HG03442 (cell line): ENCODE data around the gene NSMF.
"Not testable (repeated sequence)": the region's sequence is repeated elsewhere in the genome, so short reads cannot be mapped to it uniquely, and the experiment has no call there.

Experiments used
- ATAC-seq: cut with Tn5 transposase; IDR thresholded peaks from one replicate; pipeline ENCODE4 v1.9.1; 2021; ENCODE audit warnings: mild to moderate bottlenecking, moderate library complexity; ENCODE audit not compliant: unreplicated experiment

Gene NSMF

DNA sequence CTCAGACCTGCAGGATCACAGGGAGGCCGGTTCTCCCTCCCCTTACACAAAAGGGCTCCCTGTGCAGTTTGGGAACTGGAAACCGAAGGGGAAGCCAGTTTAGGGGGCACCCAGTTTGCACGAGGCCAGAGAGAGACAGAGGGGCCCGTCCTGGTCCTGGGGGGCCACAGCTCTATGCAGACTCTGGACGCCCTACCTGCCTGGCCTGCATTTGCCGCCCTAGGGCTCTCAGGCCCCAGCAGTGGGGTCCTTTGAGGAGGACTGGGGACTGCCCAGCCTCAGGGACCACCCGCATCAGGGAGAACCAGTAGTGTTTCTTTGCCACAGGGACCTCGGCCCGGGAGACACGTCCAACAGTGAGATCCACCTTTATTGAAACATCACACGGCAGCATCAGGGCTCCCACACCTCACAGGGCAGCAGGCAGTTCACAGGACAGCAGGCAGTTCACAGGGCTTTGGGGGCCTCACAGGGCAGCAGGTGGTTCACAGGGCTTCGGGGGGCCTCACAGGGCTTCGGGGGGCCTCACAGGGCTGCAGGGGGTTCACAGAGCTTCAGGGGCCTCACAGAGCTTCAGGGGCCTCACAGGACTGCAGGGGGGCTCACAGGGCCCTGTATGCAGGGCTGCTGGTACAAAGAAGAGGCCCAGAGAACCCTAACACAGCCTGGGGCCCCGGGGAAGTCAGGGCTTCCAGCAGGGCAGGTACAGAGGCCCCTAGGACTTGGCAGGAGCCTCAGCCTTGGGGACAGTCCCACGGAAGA lies 648 bp upstream of the NSMF start:
- no peak for ATAC-seq

DNA sequence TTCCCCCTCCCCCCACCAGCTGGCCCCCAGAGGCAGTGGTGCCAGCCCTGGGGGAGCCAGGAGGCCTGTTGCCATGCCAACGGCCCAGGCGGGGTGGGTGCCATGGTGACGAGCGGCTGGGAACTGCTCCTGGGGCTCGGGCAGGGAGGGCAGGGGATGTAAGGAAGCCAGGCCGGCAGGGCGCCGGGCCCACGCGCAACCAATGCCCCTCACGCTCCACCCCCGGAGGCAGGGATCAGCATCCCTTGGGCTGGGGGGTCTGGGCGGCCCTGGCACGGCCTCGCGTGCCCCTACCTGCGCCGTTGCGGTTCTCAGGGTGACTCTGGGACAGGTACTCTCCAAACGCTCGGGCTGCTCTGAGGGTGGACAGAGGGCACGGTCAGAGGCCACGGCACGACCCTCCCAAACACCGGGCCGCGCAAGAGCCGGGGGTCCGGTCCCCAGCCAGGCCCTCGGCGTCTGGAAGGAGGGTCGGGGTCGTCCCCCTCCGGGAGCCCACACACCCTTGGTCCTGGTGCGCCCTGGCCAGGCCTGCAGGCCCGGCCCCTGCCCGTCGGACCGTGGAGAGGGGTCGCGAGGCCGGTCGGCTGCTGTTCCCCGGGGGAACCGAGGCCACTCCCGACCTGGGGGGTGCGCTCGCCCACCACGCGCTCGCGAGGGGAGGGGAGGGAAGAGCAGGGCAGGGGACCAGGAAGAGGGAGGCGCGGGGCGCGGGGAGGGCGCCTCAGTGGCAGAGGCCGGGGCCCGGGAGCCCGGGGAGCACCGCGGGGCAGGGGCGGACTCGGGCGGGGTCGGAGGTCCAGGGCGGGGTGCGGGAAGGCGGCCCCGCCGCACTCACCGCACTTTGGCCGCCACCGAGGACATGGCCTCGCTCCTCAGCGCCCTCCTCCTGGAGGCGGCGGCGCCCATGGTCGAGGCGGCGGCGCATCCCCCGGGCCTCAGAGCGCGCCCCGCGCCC lies 661 bp downstream of the NSMF start:
- ATAC-seq = peak; percentile 2

- no peak for ATAC-seq
These were observed 1.5 kb downstream of the NSMF start for GRCh38 chr9:137457406-137458193.

GRCh38 chr9:137456864-137457405 lies 2.2 kb downstream of the NSMF start:
- ATAC-seq = no peak

DNA sequence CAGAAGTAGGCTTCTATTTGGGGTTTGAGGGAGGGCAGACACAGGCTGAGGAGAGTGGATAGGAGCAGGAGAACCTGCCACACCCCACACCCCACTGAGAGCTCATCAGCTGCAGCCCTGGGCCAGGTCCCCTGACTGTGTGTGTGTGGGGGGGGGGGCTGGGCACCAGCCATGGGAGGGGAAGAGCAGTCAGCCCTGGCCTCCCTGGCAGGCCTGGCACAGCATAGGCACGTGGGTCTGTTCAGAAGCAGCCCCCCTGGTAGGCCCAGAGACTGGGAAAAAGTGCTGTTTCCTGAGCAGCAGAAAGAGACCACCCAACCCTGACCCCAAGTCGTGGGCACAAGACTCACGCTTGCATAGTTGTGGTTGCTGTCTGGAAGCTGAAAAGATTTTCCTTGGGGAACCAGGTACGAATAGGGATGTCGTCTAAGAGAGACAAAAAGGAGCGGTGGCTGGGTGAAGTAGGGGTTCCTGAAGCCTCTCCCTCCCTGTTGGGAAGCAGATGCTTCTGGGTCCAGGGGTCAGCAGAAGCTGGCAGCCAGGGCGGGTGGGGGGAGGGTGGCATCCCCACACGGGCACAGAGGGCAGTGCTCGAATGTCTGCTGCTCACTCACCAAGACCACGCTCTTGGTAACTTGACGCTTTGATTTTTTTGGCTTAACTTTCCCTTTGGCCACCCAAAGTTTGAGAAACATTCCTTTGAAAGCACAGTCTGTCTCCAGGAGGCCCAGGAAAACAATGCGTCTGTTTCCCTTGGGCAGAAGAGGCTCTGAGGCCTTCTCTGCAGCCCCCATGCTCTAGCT lies 2.9 kb downstream of the NSMF start:
- ATAC-seq = no peak

DNA sequence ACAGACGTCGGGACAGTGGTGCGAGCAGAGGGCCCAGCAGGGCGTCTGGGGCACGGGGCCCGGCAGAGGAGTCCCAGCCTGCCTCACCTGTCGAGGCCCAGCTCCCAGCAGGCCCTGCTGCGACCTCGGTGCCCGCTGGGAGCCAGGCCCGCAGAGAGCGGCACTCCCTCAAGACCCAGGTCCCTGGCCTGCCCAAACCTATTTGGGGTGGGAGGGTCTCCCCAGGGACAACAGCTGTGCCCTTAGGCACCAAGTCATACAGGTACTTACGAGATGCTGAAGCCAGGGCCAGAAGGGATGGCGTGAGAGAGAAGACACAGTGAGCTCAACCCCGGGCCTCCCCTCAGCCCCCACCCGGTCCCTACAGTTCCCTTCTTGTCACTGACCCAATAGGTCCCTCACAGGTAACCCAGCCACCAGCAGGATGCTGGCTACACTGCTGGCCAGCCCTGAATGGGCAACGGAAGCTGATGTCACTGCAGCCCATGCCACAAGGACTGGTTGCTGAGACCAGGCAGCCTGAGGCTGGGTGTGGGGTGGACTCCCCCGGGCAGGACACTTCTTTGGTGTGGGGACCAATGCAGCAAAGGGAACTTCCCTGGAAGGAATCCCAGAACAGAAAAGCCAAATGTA lies 3.7 kb downstream of the NSMF start:
- no peak for ATAC-seq

DNA sequence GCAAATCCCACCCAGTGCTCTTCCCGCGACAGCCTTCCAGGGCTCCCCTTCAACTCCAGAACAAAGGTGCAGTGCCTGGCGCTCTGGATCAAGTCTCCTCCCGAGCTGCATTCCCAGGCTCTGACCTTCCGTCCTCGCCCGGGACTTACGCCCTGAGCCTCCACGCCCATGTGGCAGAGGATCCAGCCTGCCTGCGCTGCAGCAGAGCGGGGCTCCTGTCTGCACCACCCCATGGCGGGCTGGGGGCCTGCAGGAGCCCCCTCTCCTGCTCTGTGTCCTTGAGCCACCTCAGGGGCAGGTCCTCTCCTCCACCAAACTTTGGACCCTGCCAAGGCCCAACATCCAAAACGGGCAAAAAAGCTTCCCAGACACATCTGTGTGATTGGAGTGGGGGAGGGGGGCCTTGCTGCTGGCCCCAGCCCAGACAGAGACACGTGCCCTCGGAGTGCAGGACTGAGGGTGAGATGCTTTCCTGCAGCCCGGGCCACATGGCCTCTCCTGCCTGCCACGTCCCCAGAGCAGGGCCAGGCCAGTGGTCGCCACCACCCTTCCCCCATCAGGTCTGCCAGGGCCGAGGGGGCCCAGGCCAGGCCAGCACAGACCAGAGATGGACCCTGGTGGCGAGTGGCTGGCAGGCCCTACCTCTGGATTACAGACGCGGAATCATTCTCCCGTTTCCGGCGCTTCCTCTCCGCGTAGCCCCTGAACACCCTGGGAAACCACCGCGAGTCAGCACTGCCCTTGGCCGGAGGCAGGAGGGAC lies 4.4 kb downstream of the NSMF start:
- ATAC-seq = no peak

GRCh38 chr9:137454145-137454596 lies 5.0 kb downstream of the NSMF start:
- no peak for ATAC-seq

GRCh38 chr9:137453643-137454081 lies 5.5 kb downstream of the NSMF start:
- no peak for ATAC-seq

DNA sequence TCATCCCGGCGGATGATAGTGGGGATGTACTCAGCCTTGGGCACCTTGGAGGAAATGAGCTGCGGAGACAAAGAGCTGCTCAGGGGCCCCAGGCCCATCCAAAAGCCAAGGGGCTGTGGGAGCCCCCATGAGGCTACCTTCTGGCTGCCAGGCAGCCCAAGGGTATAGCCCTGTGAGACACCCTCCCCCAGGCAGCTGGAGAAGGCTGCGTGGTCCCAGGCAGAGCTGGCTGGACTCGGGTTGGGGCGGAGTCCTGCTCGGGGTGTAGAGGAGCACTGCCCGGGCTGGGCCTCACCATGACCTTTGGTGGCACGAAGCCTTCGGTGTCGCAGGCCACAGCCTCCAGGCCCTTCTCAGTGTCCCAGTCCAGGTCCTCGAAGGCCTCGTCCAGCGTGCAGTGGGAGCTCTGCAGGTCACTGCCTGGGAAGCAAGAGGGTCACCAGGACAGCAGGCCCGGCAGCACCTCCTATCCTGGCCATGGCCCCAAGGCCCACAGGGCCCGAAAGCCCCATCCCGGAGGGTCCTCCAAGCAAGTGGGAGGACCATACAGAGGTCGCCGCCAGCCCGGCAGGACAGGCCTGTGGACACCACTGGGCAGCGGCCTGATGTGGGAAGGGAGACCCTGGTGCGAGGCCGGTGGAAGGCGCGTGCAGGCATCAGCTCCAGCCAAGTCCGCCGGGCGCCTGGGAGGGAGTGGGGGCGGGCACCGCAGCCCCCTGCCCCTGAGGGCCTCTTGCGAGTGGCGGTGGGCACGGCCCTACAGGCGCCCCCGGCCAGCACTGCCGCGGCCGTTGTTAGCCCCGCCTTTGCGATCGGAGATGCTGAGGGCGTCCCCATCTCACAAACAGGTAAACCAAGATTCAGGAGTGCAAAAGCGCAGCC lies 6.1 kb downstream of the NSMF start:
- no peak for ATAC-seq

DNA sequence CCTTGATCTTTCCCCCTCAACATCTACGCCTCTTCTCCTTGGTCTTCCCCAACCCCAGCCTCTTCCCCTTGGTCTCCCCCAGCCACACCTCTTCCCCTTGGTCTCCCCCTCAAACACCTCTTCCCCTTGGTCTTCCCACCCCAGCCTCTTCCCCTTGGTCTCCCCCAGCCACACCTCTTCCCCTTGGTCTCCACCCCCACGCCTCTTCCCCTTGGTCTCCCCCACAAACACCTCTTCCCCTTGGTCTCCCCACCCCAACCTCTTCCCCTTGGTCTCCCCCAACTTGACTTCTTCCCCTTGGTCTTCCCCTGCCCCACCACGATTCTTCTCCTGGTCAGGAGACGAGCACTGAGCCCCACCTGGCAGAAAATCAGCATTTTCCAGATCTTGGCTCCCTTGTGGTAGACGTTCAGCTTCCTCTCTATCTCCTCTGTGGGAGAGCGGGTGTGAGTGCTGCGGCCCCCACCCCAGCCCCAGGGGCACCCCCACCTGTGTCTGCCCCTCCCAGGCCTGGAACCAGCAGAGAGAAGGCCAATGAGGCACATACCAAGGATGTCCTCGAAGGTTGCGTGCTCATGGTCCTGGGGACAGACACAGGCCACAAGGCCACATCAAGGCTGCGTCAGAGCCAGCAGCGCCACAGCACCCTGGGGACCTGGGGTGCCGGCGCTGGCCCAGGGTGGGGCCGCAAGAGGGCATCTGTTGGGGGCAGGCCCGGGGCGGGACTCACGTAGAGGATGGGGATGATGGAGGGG lies 7.0 kb downstream of the NSMF start:
- ATAC-seq = no peak

- not testable (repeated sequence) for ATAC-seq
These were observed 7.7 kb downstream of the NSMF start for GRCh38 chr9:137451264-137452005.

DNA sequence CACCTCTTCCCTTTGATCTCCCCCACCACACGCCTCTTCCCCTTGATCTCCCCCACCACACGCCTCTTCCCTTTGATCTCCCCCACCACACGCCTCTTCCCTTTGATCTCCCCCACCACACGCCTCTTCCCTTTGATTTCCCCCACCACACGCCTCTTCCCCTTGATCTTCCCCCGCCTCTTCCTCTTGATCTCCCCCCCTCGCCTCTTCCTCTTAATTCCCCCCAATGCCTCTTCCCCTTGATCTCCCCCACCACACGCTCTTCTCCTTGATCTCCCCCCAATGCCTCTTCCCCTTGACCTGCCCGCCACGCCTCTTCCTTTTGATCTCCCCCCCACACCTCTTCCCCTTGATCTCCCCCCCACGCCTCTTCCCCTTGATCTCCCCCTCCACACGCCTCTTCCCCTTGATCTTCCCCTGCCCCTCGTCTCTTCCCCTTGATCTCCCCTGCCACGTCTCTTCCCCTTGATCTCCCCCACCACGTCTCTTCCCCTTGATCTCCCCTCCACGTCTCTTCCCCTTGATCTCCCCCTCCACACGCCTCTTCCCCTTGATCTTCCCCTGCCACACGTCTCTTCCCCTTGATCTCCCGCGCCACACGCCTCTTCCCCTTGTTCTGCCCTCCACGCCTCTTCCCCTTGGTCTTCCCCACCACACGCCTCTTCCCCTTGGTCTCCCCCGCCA lies 8.5 kb downstream of the NSMF start:
- ATAC-seq = not testable (repeated sequence)

DNA sequence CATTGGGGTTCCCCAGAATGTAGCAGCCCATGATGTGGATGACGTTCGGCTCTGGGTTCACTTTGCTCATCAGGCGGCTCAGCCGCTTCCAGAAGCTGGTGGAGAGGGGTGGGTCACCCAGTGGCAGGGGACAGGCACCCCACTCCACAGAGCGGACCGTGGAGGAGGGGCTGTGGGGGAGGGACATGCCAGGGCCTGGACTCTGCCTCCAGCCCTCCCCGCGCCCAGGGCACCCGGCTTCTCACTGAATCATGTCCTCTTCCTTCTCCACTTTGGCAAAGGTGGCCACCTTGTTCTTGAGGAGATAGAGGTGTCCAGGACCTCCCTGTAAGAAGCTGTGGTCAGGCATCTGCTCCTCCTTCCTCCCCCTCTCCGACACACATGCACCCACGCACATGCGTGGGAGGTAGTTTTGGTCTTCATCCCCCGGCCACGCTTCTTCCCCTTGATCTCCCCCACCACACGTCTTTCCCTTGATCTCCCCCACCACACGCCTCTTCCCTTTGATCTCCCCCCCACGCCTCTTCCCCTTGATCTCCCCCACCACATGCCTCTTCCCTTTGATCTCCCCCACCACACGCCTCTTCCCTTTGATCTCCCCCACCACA lies 9.1 kb downstream of the NSMF start:
- ATAC-seq = no peak

DNA sequence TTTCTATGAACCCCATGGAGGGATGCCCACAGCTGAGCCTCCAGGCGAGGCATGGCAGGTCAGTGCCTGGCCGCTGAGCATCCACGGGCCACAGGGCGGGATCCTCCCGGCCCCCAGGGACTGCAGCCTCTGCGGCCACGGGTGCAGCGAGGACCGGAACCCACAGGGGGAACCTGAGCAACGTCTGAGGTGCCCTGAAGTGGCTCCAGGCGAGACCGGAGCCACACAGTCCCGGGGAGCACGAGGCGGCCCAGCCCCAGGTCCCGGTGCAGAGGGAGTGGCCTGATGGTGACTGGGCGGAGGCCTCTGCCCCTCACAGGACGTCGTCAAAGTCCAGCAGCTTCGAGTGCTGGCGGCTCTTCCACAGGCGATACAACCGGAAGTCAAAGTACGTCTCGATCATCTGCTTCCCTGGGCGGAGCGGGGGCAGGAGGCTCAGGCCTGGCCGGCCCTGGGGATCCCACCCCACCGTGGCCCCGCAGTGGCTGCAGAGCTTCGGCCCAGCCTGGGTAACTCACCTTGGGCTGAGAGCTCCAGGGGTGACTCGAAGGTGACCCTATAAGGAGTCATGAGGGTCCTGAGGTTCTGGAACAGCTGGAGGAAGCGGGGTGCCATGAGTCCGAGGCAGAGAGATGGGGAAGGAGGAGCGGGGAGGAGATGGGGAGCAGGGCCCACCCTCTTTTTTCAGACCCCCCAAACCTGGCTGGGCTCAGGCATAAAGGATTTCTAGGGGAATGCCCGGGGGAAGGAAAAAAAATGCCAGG lies 9.9 kb downstream of the NSMF start:
- ATAC-seq = no peak
